NCI-H1436 (cell line): Measurements from ENCODE around the gene ROR2.
"Not testable (repeated sequence)": the region's sequence is repeated elsewhere in the genome, so short reads cannot be mapped to it uniquely, and the experiment has no call there.

Source experiments
- DNase-seq: peaks from one replicate; lab custom pipeline; 2025; lab: John Stamatoyannopoulos, UW

ROR2 gene

GRCh38 chr9:91817106-91817492 lies 132.9 kb downstream of the ROR2 start:
- DNase-seq = no peak

DNA sequence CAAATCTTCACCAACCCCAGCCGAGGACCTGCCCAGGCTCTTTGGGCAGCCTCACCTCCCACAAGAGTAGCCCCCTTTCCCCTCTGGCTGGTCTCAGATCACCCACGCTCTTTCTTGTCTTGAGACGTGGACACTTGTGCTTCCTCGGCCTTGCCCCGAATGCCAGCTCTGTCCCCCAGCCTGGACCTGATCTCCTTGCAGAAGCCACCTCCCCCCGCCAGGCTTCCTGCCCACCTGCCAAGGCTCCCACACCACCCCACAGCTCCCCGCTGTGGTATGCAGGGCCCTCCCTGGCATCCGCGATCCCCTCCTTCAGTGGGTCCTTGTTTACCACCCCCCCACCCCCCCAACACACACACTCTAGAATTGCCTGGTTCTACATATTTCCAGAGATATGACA lies 133.7 kb downstream of the ROR2 start:
- no peak for DNase-seq

DNA sequence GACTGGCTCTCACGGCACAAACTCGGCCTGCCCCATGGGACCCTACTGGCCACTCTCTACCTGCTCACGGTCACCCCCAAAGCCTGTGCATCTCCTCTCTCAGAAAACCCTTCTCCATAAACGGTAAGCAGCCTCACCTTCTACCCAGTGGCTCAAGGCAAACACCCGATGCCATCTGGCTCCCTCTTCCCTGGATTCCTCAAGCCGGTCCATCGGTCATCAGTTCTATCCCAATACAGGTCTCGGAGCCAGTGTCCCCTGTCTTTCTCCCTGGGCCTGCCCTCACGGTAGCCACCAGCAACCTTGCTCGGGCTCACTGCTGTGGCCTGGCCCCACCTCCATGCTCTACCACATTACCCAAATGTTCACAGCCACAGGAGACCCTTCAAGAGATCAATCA lies 134.1 kb downstream of the ROR2 start:
- DNase-seq = no peak

GRCh38 chr9:91814753-91815152 lies 135.3 kb downstream of the ROR2 start:
- DNase-seq = no peak

DNA sequence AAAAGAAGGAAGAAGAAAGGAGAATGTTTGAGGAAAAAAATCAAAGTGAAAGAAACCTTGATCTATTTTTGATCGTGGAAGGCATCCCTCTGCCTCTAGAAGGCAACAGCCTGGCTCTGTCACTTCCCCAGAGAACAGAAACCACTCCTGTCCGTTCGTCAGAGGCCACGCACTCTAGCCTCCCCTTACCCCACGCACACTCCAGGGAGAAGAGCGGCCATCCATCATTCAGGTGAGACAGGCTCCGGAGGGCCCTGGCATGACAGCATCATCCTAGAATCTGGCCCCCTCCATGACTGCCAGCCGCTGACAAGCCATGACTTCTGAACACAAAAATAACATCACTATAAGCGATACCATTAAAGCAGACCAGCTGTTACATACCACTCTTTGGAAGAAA lies 135.8 kb downstream of the ROR2 start:
- no peak for DNase-seq

- no peak for DNase-seq
These were observed 136.7 kb downstream of the ROR2 start for GRCh38 chr9:91813176-91813795.

DNA sequence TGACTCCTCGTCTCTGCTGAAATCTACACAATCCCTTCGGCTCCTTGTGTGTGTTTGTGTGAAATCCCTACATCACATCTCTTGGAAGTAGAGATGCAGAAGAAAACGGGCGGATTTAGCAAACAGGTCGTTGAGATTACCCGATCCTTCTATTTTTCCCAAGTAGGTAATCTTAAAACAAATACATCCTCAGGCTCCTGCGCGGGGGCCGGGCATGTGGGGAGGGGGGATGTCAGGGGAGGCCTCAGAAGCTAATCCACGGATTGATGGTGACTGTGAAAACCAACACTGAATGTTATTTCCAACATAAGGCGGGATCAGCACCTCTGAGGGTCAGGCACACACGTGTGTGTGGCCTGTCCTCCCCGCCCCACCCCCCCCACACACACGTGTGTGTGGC lies 137.8 kb downstream of the ROR2 start:
- DNase-seq = no peak

GRCh38 chr9:91811024-91811909 lies 138.8 kb downstream of the ROR2 start:
- no peak for DNase-seq

DNA sequence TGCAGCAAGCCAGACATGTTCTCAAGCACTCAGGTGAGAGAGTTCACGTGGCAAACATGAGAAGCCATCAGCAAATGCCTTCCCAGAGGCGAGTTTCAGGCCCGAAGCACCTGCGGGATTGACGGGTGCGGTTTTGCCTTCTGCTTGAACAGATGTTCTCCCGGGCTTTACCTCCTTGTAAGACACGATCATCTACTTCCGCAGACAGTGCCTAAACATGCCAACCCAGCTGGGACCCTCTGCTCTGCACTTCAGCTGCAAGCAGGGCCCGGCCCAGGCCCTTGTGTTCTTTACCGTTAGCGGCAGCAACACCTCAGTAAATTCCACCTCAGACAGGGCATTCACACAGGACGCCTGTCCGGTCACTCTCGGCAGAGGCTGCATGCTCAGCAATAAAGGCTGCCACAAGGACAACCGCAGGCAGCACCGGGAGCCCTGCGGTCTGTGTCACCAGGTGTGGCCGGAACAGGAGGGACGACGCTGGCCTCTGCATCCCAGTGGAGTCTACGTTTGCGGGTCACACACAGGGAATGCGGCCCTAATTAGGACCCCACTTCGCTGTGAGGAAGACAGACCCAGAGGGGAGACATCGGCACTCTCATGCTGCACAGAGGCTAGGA lies 139.6 kb downstream of the ROR2 start:
- no peak for DNase-seq

DNA sequence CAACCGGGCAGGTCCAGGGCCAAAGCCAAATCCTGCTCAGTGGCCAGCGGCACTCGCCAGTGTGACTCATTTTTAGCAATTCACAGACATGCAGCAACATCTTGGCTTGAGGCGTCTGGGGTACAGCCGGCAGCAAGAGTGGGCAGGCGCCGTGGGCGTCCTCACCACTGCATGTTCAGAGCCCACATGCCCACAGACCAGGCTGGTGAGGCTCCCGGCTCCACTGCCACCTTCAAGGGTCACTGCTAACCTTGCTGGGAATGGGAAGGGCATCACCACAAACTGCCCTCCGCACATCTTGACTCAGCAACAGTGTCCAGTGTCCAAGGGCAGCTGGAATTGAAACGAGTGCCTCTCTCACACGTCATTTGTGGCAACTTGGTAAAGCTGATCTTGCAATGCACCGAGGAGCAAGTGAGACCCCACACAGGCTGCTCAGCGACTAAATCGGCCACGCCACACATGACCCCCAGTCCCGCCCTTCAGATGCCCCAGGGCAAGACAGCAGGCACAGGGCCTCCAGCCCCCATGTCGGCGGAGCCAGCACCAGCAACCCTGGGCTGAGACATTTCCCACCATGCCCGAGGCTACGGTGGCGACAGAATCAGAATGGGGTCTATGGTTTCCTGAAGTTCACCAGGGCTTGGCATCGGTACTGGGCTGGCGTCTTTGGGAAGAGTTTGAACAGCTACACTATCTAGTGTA lies 140.3 kb downstream of the ROR2 start:
- no peak for DNase-seq

DNA sequence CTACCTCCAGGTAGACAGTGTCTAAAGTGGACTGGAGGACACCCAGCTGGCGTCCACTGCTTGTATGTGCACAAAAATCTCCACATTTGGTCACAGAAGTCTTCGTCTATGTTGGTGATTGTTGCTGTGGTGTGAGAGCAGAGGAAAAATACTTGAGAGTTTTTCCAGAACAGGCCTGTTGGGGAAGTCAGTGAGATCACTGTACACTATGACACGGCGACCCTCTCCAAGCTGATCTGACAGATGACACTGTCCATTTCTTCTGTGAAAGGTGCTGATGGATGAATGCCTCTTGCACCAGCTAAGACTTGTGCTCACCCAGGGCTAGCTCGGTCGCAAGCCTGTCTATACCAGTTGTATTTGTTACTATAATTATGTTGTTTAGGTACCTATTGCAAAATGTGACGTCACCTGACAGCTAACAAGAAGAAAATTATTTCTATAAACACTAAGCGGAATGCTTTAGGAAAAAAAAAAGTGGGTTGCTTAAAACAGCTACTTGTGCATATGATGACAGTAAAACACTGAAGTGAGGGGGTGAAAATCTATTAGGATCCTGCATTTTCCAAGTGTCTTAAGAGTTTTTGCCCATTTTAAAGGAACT lies 142.3 kb downstream of the ROR2 start:
- no peak for DNase-seq

- DNase-seq = no peak
These were observed 145.0 kb downstream of the ROR2 start for GRCh38 chr9:91805031-91805430.

GRCh38 chr9:91803970-91804752 lies 145.9 kb downstream of the ROR2 start:
- DNase-seq = no peak

DNA sequence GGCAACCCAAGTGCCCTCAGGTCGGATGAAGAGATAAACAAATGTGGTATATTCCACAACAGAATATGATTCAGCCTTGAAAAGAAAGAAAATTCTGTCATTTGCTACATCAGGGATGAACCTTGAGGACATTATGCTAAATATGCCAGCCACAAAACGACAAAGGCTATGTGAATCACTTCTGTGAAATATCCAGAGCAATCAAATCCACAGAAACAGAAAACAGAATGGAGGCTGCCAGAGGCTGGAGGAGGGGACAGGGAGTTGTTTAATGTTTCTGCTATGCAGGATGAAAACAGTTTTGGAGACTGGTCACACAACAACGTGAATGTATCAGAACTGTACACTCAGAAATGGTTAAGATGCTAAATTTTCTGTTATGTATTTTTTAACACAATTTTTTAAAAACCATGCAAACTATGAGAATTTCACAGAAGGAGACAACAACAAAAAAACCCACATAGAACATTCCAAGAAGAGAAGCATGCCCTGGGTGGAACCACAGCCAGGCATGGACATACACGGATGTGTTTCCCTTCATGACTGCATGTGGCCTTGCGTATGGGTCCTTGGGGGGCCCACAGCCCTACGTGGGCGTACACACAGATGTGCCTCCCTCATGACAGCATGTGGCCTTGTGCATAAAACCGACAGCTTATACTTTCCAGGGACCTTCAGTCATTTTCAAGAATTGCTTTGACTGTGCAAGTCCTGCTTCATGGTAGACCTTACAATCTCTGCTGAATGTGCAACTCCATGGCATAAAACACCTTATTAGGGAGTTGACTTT lies 146.7 kb downstream of the ROR2 start:
- no peak for DNase-seq

DNA sequence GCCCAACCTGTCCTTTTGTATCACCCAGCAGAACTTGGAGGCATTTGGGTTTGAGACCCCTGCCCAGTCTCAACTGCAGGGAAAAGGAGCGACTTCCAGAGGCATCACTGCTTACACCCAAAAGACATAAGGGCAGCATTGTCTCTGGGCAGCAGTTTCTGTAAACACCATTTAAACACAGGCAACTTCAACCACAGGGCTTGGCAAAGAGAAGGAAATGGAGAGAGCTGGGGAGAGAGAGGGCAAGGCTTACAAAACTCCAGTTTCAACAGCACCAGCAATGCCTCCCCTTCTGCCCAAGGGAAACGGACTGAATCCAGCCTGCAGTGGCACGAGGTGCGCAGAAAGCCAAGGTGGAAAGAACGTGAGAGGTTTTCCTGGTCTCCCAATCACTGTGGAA lies 147.6 kb downstream of the ROR2 start:
- no peak for DNase-seq

DNA sequence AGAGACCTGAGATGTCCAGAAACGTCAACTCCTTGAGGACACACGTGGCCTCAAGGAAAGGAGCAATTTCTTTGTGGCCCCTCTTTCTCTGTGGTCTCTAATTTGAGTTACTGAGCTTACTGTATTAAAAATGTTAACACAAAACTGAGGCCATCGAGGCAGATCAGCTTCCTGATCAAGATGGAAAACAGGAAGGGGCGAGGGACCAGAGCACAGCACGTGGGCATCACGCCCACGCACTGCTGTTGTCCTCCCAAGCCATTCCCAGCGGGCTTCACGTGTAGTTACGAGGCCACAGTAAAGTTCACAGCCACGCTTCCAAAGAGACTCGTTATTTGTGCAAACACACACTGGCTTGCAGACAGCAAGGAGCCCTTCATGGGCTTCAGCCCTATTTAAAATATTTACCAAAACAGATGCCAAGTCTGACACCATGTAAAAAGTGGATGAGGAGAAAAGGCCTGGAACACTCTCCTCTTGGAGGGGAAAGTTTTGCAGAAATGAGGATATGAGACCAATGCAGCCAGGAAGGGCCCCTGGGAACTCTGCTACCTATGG lies 149.5 kb downstream of the ROR2 start:
- no peak for DNase-seq

GRCh38 chr9:91799113-91799744 lies 150.8 kb downstream of the ROR2 start:
- DNase-seq = no peak

DNA sequence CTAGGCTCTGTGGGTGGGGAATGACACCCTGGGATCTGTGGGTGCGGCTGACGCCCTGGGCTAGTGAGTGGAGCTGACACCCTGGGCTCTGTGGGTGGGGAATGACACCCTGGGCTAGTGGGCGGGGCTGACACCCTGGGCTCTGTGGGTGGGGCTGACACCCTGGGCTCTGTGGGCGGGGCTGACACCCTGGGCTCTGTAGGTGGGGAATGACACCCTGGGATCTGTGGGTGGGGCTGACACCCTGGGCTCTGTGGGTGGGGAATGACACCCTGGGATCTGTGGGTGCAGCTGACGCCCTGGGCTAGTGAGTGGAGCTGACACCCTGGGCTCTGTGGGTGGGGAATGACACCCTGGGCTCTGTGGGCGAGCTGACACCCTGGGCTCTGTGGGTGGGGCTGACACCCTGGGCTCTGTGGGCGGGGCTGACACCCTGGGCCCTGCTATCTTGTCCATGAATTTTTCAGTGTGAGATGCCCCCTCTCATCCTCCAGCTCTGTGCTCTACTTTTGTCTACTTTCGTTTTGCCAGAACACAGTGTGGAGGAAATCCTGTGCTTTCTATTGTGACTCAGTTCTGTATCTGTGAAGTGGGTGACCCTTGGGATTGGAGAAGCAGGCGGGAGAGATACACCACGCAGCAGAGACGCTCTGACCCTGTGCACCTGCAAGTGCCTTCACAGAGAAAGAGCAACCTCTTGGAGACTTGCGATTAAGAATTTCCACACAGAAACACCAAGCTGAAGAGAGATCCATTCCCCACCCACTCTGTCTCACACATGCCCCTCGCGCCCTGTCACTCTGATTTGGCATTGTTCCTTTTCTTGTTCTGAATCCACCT lies 151.5 kb downstream of the ROR2 start:
- not testable (repeated sequence) for DNase-seq

DNA sequence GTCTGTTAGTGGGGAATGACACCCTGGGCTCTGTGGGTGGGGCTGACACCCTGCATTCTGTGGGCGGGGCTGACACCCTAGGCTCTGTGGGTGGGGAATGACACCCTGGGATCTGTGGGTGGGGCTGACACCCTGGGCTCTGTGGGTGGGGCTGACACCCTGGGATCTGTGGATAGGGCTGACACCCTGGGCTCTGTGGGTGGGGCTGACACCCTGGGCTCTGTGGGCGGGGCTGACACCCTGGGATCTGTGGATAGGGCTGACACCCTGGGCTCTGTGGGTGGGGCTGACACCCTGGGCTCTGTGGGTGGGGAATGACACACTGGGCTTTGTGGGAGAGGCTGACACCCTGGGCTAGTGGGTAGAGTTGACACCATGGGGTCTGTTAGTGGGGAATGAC lies 152.5 kb downstream of the ROR2 start:
- DNase-seq = not testable (repeated sequence)
